Liver (tissue), 9 donors: ENCODE data around the gene ZNF439. TPM values are rescaled to one million over a fixed set of nuclear protein-coding genes. Genes with fewer than 3 reads are reported as not detected.
A peak's percentile ranks its signal among the peaks of the same experiment; 100 is the strongest.
"Not testable (repeated sequence)": the region's sequence is repeated elsewhere in the genome, so short reads cannot be mapped to it uniquely, and the experiment has no call there.

Experiments used
- DNase-seq: peaks from one replicate; pipeline ENCODE4 v3.0.0-alpha.2; 2017; ENCODE audit warnings: low spot score
- H3K27ac ChIP-seq, 2 donors: one replicate each; pipeline ENCODE4 v1.7.0; 2013; ENCODE audit warnings: inconsistent platforms in 2 of 2, low read length in 2 of 2, control low read depth in 1 of 2, low read depth in 1 of 2, mild to moderate bottlenecking in 1 of 2
- H3K27me3 ChIP-seq, 4 donors: one replicate each; pipeline versions ENCODE4 v1.6.1 to v1.7.0; 2013; ENCODE audit warnings: low read length in 3 of 4, inconsistent platforms in 1 of 4, mild to moderate bottlenecking in 1 of 4, moderate library complexity in 1 of 4; ENCODE audit not compliant: control insufficient read depth in 4 of 4, insufficient read depth in 4 of 4
- H3K36me3 ChIP-seq, 4 donors: one replicate each; pipeline versions ENCODE4 v1.6.1 to v1.7.0; 2013; ENCODE audit warnings: low read length in 3 of 4, mild to moderate bottlenecking in 3 of 4, low read depth in 1 of 4, moderate library complexity in 1 of 4; ENCODE audit not compliant: control insufficient read depth in 4 of 4, insufficient read depth in 3 of 4
- H3K4me1 ChIP-seq, 4 donors: one replicate each; pipeline versions ENCODE4 v1.6.1 to v1.7.0; 2013; ENCODE audit warnings: low read length in 3 of 4, mild to moderate bottlenecking in 3 of 4, moderate library complexity in 1 of 4; ENCODE audit not compliant: control insufficient read depth in 4 of 4, insufficient read depth in 4 of 4
- H3K4me3 ChIP-seq, 3 donors: one replicate each; pipeline versions ENCODE4 v1.6.1 to v1.7.0; 2013; ENCODE audit warnings: low read length in 3 of 3, control low read depth in 1 of 3, low read depth in 1 of 3, mild to moderate bottlenecking in 1 of 3
- H3K9ac ChIP-seq, 2 donors: one replicate each; pipeline ENCODE4 v1.7.0; 2013; ENCODE audit warnings: low read length in 2 of 2, mild to moderate bottlenecking in 2 of 2, moderate library complexity in 2 of 2, control low read depth in 1 of 2, low read depth in 1 of 2
- H3K9me3 ChIP-seq, 4 donors: one replicate each; pipeline versions ENCODE4 v1.6.1 to v1.7.0; 2013; ENCODE audit warnings: low read length in 3 of 4; ENCODE audit not compliant: control insufficient read depth in 4 of 4
- ATF3 ChIP-seq: IDR thresholded peaks from 2 replicates; pipeline ENCODE4 v1.6.1; 2016; ENCODE audit warnings: antibody characterized with exemption
- CTCF ChIP-seq: fragments of 150-350 bp; IDR thresholded peaks from 2 replicates; pipeline ENCODE4 v1.5.1; 2017; ENCODE audit warnings: improper control_type of control experiment, low read depth, low read length; ENCODE audit not compliant: missing input control
- EGR1 ChIP-seq, 2 donors: IDR thresholded peaks; 2 replicates each; pipeline ENCODE4 v1.6.1; 2016 to 2018; ENCODE audit warnings: antibody characterized with exemption in 2 of 2, low read depth in 2 of 2
- FOXA2 ChIP-seq: IDR thresholded peaks from 2 replicates; pipeline ENCODE4 v1.6.1; 2016; ENCODE audit warnings: antibody characterized with exemption
- JUND ChIP-seq, 2 donors: IDR thresholded peaks; 2 replicates each; pipeline ENCODE4 v1.6.1; 2016; ENCODE audit warnings: antibody characterized with exemption in 2 of 2
- MAX ChIP-seq: IDR thresholded peaks from 2 replicates; pipeline ENCODE4 v1.6.1; 2016; ENCODE audit warnings: antibody characterized with exemption
- RAD21 ChIP-seq, 2 donors: IDR thresholded peaks; 2 replicates each; pipeline ENCODE4 v1.6.1; 2016; ENCODE audit warnings: antibody characterized with exemption in 2 of 2, mild to moderate bottlenecking in 2 of 2
- RXRA ChIP-seq, 2 donors: IDR thresholded peaks; 2 replicates each; pipeline ENCODE4 v1.6.1; 2017 to 2018; ENCODE audit warnings: antibody characterized with exemption in 2 of 2, mild to moderate bottlenecking in 1 of 2
- SP1 ChIP-seq: IDR thresholded peaks from 2 replicates; pipeline ENCODE4 v1.6.1; 2018; ENCODE audit warnings: antibody characterized with exemption, mild to moderate bottlenecking
- TAF1 ChIP-seq: conservative IDR thresholded peaks from 2 replicates; pipeline ENCODE4 v1.6.1; 2016; ENCODE audit warnings: antibody characterized with exemption, mild to moderate bottlenecking
- ZBTB33 ChIP-seq: IDR thresholded peaks from 2 replicates; pipeline ENCODE4 v1.6.1; 2016; ENCODE audit warnings: antibody characterized with exemption
- WGBS: extraction: QIAGEN DNeasy Blood & Tissue Kit; methylation state at CpG from one replicate; pipeline ENCODE4 v1.1.7; 2013; 5-methylcytosine and 5-hydroxymethylcytosine counted together
- polyA plus RNA-seq, 2 donors: library from polyadenylated mRNA; stranded (reverse) in 1 of 2; unstranded in 1 of 2; fragments of 200-250 nt in 1 of 2; fragments of >200 nt in 1 of 2; fragmentation: Nextera tagmentation in 1 of 2; extraction: Ambion mirVana in 1 of 2; gene quantifications; one replicate each; pipeline versions ENCODE4 v1.2.1 to v1.2.3, GENCODE V29; 2013 to 2015
- total RNA-seq, 2 donors: library from RNA; depleted of rRNA; stranded (reverse); fragments of >200 nt; gene quantifications; one replicate each; pipeline ENCODE4 v1.2.3, GENCODE V29; 2014
- donor health status: healthy.
- donor health status: healthy.
- donor health status: healthy.
- donor health status: healthy.
- donor health status: healthy.

The ZNF439 gene
- total and polyA plus RNA-seq, 4 donors: 0.33 to 2.4 (median 1.3) TPM

GRCh38 chr19:11835626-11836066, 12.9 kb upstream of the ZNF439 start:
- peaks cover 28 to 43% (median 34%) of the 10 kb centered on the region in 4 donors for H3K9me3 ChIP-seq
- H3K4me3 ChIP-seq: peak overlapping the region in 1 of 3 donors; percentile 27
- not testable (repeated sequence) for H3K27me3 ChIP-seq, H3K27ac ChIP-seq, H3K9ac ChIP-seq, DNase-seq, H3K4me1 ChIP-seq
- WGBS: 91% methylated on average over 2 of the region's 2 CpGs
- H3K36me3 ChIP-seq: peaks cover 10 to 26% (median 25%) of the 10 kb centered on the region in 4 donors

- no peak for TF ChIP-seq RAD21 (IDR thresholded peaks at IDR 0.05)
- no peak for TF ChIP-seq JUND (IDR thresholded peaks at IDR 0.05)
- no peak for TF ChIP-seq RXRA (IDR thresholded peaks at IDR 0.05)
- TF ChIP-seq FOXA2: no peak
- TF ChIP-seq EGR1 (IDR thresholded peaks at IDR 0.05; ENCODE audit: low read depth in 2 of 2): no peak
- TF ChIP-seq ATF3: no peak
- TF ChIP-seq ZBTB33: no peak
- TF ChIP-seq SP1: no peak
- TF ChIP-seq TAF1: no peak
- no peak for TF ChIP-seq CTCF
- no peak for TF ChIP-seq MAX
- peaks cover 0 to 3% (median 0%) of the 10 kb centered on the region in 4 donors for H3K4me1 ChIP-seq
- no peak for DNase-seq
- H3K27me3 ChIP-seq: no peaks in the 10 kb centered on the region
- peaks cover 0 to 13% (median 7%) of the 10 kb centered on the region in 4 donors for H3K9me3 ChIP-seq
- 51% methylated on average over 2 of the region's 2 CpGs for WGBS
- no peak overlapping the region for H3K4me3 ChIP-seq
- H3K9ac ChIP-seq: no peak overlapping the region
- no peaks in the 10 kb centered on the region for H3K36me3 ChIP-seq
- H3K27ac ChIP-seq: no peak overlapping the region
These were observed 4.8 kb upstream of the ZNF439 start for GRCh38 chr19:11843722-11844121.

GRCh38 chr19:11847615-11848014, 911 bp upstream of the ZNF439 start:
- not testable (repeated sequence) for H3K27ac ChIP-seq, DNase-seq, H3K4me1 ChIP-seq, H3K9ac ChIP-seq, H3K9me3 ChIP-seq, H3K4me3 ChIP-seq, H3K27me3 ChIP-seq, H3K36me3 ChIP-seq
- 51% methylated on average over 6 of the region's 6 CpGs for WGBS
